Transverse colon (tissue), 4 donors: ENCODE measurements around the gene TUSC2. TPM values are rescaled to one million over a fixed set of nuclear protein-coding genes. Genes with fewer than 3 reads are reported as not detected.

Source experiments
- DNase-seq: peaks from one replicate; pipeline ENCODE4 v3.0.0-alpha.2; 2019
- H3K27ac ChIP-seq, 4 donors: fragments of 200-600 bp; sonication (generic); 2 replicates each; pipeline ENCODE4 v1.5.1; 2016 to 2018; ENCODE audit warnings: inconsistent platforms in 4 of 4
- H3K27me3 ChIP-seq: fragments of 200-600 bp; sonication (generic); 2 replicates; pipeline ENCODE4 v1.5.1; 2017; ENCODE audit warnings: inconsistent platforms
- H3K36me3 ChIP-seq, 4 donors: fragments of 200-600 bp; sonication (generic); 2 replicates each; pipeline ENCODE4 v1.5.1; 2017 to 2019; ENCODE audit warnings: inconsistent platforms in 4 of 4
- H3K4me1 ChIP-seq, 4 donors: fragments of 200-600 bp; sonication (generic); 2 replicates each; pipeline ENCODE4 v1.5.1; 2017 to 2020; ENCODE audit warnings: inconsistent platforms in 4 of 4
- H3K4me3 ChIP-seq, 4 donors: fragments of 200-600 bp; sonication (generic); 1 replicate in 1 of 4; 2 replicates in 3 of 4; pipeline versions ENCODE4 v1.5.1 to v1.6.1; 2017 to 2019; ENCODE audit warnings: inconsistent platforms in 4 of 4
- H3K9me3 ChIP-seq, 2 donors: fragments of 200-600 bp; sonication (generic); 2 replicates each; pipeline ENCODE4 v1.5.1; 2017 to 2019; ENCODE audit warnings: inconsistent platforms in 2 of 2
- CTCF ChIP-seq, 5 experiments: fragments of 200-600 bp in 3 of 5; fragments of 450-650 bp in 2 of 5; sonication (generic) in 3 of 5; IDR thresholded peaks; 1 replicate in 2 of 5; 2 replicates in 3 of 5; pipeline ENCODE4 v1.5.1; 2016 to 2017; ENCODE audit warnings: antibody characterized with exemption in 5 of 5, inconsistent platforms in 3 of 5, mild to moderate bottlenecking in 2 of 5, moderate library complexity in 1 of 5
- EP300 ChIP-seq: sonication (generic); formaldehyde crosslinking; IDR thresholded peaks from one replicate; pipeline ENCODE4 v1.6.1; 2017; ENCODE audit warnings: antibody characterized with exemption, low read depth
- POLR2A ChIP-seq: fragments of 450-650 bp; IDR thresholded peaks from one replicate; pipeline ENCODE4 v1.6.1; 2016; ENCODE audit warnings: antibody characterized with exemption, mild to moderate bottlenecking, moderate library complexity
- POLR2AphosphoS5 ChIP-seq, 3 donors: sonication (generic); formaldehyde crosslinking; IDR thresholded peaks; one replicate each; pipeline ENCODE4 v1.6.1; 2016; ENCODE audit warnings: antibody characterized with exemption in 3 of 3
- WGBS, 2 donors: methylation state at CpG; one replicate each; pipeline ENCODE4 v1.1.5; 2018; ENCODE audit warnings: low coverage in 1 of 2; 5-methylcytosine and 5-hydroxymethylcytosine counted together
- in situ Hi-C, 4 donors: fragments of 200-750 bp; cut with MboI; loops; one replicate each; pipeline versions ENCODE4 v1.15.0 to v1.15.1; 2017; ENCODE audit warnings: low sequenced_read_pairs in 3 of 4, low pct_ligation_motif_present in 1 of 4, low pct_unique_long_range_greater_than_20kb in 1 of 4
- intact Hi-C: fragments of 100-400 bp; cut with DNase I; formaldehyde crosslinking; loops from one replicate; pipeline ENCODE4 v1.15.1; 2023; ENCODE audit warnings: low total_unique reads
- total RNA-seq, 4 donors: library from RNA; depleted of rRNA; stranded (reverse); fragments of >200 nt; gene quantifications; one replicate each; pipeline ENCODE4 v1.1.0, GENCODE V29; 2016

Gene TUSC2
- total RNA-seq, 4 donors from 2014 or later, result 7.9 to 39.6 (median 28.0) TPM

- DNase-seq, result no peak
- in situ Hi-C loops, result no loop called here
- intact Hi-C loops, result no loop called here
Observed at GRCh38 chr3:50318163-50318562, 9.9 kb downstream of the TUSC2 start.

GRCh38 chr3:50317300-50317699 is 10.7 kb downstream of the TUSC2 start:
- Histone ChIP-seq H3K4me1 (peaks cover 35 to 53% (median 49%) of the 10 kb centered on the region in 4 donors), H3K4me3 (no peak overlapping the region), H3K36me3 (no peaks in the 10 kb centered on the region), H3K27ac (peak overlapping the region; percentile 81 to 89 (median 85)), H3K9me3 (no peaks in the 10 kb centered on the region), H3K27me3 (no peaks in the 10 kb centered on the region)
- intact Hi-C loops (no loop called here), in situ Hi-C loops (no loop called here)
- 49 to 69% methylated on average over 3 to 6 of the region's 6 CpGs for WGBS, 2 donors
- peak; percentile 72 for DNase-seq
- no peak for TF ChIP-seq EP300
- TF ChIP-seq POLR2A, result no peak
- TF ChIP-seq CTCF (IDR thresholded peaks at IDR 0.05), result no peak
- TF ChIP-seq POLR2AphosphoS5 (IDR thresholded peaks at IDR 0.05), result no peak

More at GRCh38 chr3:50318163-50318562, 9.9 kb downstream of the TUSC2 start:
- Histone ChIP-seq H3K27ac (peak overlapping the region; percentile 81 to 89 (median 85)), H3K36me3 (no peaks in the 10 kb centered on the region), H3K9me3 (no peaks in the 10 kb centered on the region), H3K27me3 (no peaks in the 10 kb centered on the region), H3K4me3 (no peak overlapping the region), H3K4me1 (peaks cover 35 to 59% (median 54%) of the 10 kb centered on the region in 4 donors)
- TF ChIP-seq POLR2A, result no peak
- TF ChIP-seq CTCF (IDR thresholded peaks at IDR 0.05), result no peak
- no peak for TF ChIP-seq EP300
- no peak for TF ChIP-seq POLR2AphosphoS5 (IDR thresholded peaks at IDR 0.05)
- 85% methylated on average over 8 of the region's 11 CpGs; no CpG with 5 or more reads in 1 of the 2 donors for WGBS, 2 donors

- in situ Hi-C loops (no loop called here), intact Hi-C loops (no loop called here)
- no peaks in the 10 kb centered on the region for H3K9me3 ChIP-seq
- H3K27ac ChIP-seq, result peak overlapping the region; percentile 81 to 89 (median 85)
- H3K4me3 ChIP-seq, result no peak overlapping the region
- peaks cover 31 to 47% (median 44%) of the 10 kb centered on the region in 4 donors for H3K4me1 ChIP-seq
- H3K27me3 ChIP-seq, result no peaks in the 10 kb centered on the region
- peak; percentile 91 for DNase-seq
- TF ChIP-seq CTCF (IDR thresholded peaks at IDR 0.05), result no peak
- no peak for TF ChIP-seq EP300
- peak; percentile 85 for TF ChIP-seq POLR2A
- peak; percentile 65 to 87 (median 83) for TF ChIP-seq POLR2AphosphoS5 (IDR thresholded peaks at IDR 0.05)
- H3K36me3 ChIP-seq, result no peaks in the 10 kb centered on the region
- WGBS, 2 donors, result 30% methylated on average over 9 of the region's 9 CpGs; no CpG with 5 or more reads in 1 of the 2 donors
Observed at GRCh38 chr3:50316657-50317242, 11.3 kb downstream of the TUSC2 start.

GRCh38 chr3:50314816-50315215 is 13.2 kb downstream of the TUSC2 start:
- no peak for DNase-seq
- Histone ChIP-seq H3K9me3 (no peaks in the 10 kb centered on the region), H3K4me1 (peaks cover 25 to 37% (median 37%) of the 10 kb centered on the region in 4 donors), H3K36me3 (no peaks in the 10 kb centered on the region), H3K27ac (no peak overlapping the region), H3K4me3 (no peak overlapping the region), H3K27me3 (no peaks in the 10 kb centered on the region)
- intact Hi-C loops (no loop called here), in situ Hi-C loops (no loop called here)
- 100% methylated on average over 4 of the region's 4 CpGs; no CpG with 5 or more reads in 1 of the 2 donors for WGBS, 2 donors
- TF ChIP-seq EP300, result no peak
- TF ChIP-seq POLR2A, result no peak
- TF ChIP-seq CTCF (IDR thresholded peaks at IDR 0.05), result no peak
- no peak for TF ChIP-seq POLR2AphosphoS5 (IDR thresholded peaks at IDR 0.05)
